Transverse colon (tissue), 4 donors: ENCODE data around the gene SLFN14. TPM values are rescaled to one million over a fixed set of nuclear protein-coding genes. Genes with fewer than 3 reads are reported as not detected.
"Not testable (repeated sequence)": the region's sequence is repeated elsewhere in the genome, so short reads cannot be mapped to it uniquely, and the experiment has no call there.

ENCODE experiments used
- DNase-seq: peaks from one replicate; pipeline ENCODE4 v3.0.0-alpha.2; 2019
- H3K27ac ChIP-seq, 4 donors: fragments of 200-600 bp; sonication (generic); 2 replicates each; pipeline ENCODE4 v1.5.1; 2016 to 2018; ENCODE audit warnings: inconsistent platforms in 4 of 4
- H3K27me3 ChIP-seq: fragments of 200-600 bp; sonication (generic); 2 replicates; pipeline ENCODE4 v1.5.1; 2017; ENCODE audit warnings: inconsistent platforms
- H3K36me3 ChIP-seq, 4 donors: fragments of 200-600 bp; sonication (generic); 2 replicates each; pipeline ENCODE4 v1.5.1; 2017 to 2019; ENCODE audit warnings: inconsistent platforms in 4 of 4
- H3K4me1 ChIP-seq, 4 donors: fragments of 200-600 bp; sonication (generic); 2 replicates each; pipeline ENCODE4 v1.5.1; 2017 to 2020; ENCODE audit warnings: inconsistent platforms in 4 of 4
- H3K4me3 ChIP-seq, 4 donors: fragments of 200-600 bp; sonication (generic); 1 replicate in 1 of 4; 2 replicates in 3 of 4; pipeline versions ENCODE4 v1.5.1 to v1.6.1; 2017 to 2019; ENCODE audit warnings: inconsistent platforms in 4 of 4
- H3K9me3 ChIP-seq, 2 donors: fragments of 200-600 bp; sonication (generic); 2 replicates each; pipeline ENCODE4 v1.5.1; 2017 to 2019; ENCODE audit warnings: inconsistent platforms in 2 of 2
- EP300 ChIP-seq: sonication (generic); formaldehyde crosslinking; IDR thresholded peaks from one replicate; pipeline ENCODE4 v1.6.1; 2017; ENCODE audit warnings: antibody characterized with exemption, low read depth
- POLR2A ChIP-seq: fragments of 450-650 bp; IDR thresholded peaks from one replicate; pipeline ENCODE4 v1.6.1; 2016; ENCODE audit warnings: antibody characterized with exemption, mild to moderate bottlenecking, moderate library complexity
- POLR2AphosphoS5 ChIP-seq, 3 donors: sonication (generic); formaldehyde crosslinking; IDR thresholded peaks; one replicate each; pipeline ENCODE4 v1.6.1; 2016; ENCODE audit warnings: antibody characterized with exemption in 3 of 3
- WGBS, 2 donors: methylation state at CpG; one replicate each; pipeline ENCODE4 v1.1.5; 2018; ENCODE audit warnings: low coverage in 1 of 2; 5-methylcytosine and 5-hydroxymethylcytosine counted together
- in situ Hi-C, 4 donors: fragments of 200-750 bp; cut with MboI; loops; one replicate each; pipeline versions ENCODE4 v1.15.0 to v1.15.1; 2017; ENCODE audit warnings: low sequenced_read_pairs in 3 of 4, low pct_ligation_motif_present in 1 of 4, low pct_unique_long_range_greater_than_20kb in 1 of 4
- intact Hi-C: fragments of 100-400 bp; cut with DNase I; formaldehyde crosslinking; loops from one replicate; pipeline ENCODE4 v1.15.1; 2023; ENCODE audit warnings: low total_unique reads
- total RNA-seq, 4 donors: library from RNA; depleted of rRNA; stranded (reverse); fragments of >200 nt; gene quantifications; one replicate each; pipeline ENCODE4 v1.1.0, GENCODE V29; 2016
- TF ChIP-seq, protein P1 (sequence below), 5 experiments: fragments of 200-600 bp in 3 of 5; fragments of 450-650 bp in 2 of 5; sonication (generic) in 3 of 5; IDR thresholded peaks; 1 replicate in 2 of 5; 2 replicates in 3 of 5; pipeline ENCODE4 v1.5.1; 2016 to 2017; ENCODE audit warnings: antibody characterized with exemption in 5 of 5, inconsistent platforms in 3 of 5, mild to moderate bottlenecking in 2 of 5, moderate library complexity in 1 of 5

SLFN14 gene
- total RNA-seq, 4 donors from 2014 or later, result not detected

DNA sequence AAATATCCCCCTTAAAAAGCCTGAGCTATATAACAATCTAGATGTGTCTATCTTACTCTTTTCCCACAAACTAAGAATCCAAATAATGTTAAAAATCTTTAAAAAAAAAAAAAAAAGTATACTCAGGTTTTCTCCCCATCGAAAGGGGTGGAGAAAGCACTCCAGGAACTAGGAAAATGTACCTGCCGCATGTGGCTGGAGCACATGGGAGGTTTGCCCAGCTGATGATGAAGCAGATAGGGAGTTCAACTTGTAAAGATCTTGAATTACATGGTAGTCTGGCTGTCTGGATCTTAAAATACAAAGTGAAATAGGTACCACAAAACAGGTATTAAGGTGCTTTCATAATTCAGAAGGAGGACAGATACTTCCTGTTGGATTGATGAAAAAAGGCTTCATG is 8.8 kb upstream of the SLFN14 start:
- Histone ChIP-seq H3K36me3 (peaks cover 0 to 4% (median 0%) of the 10 kb centered on the region in 4 donors), H3K27ac (no peak overlapping the region), H3K4me3 (no peak overlapping the region), H3K27me3 (no peaks in the 10 kb centered on the region), H3K9me3 (no peaks in the 10 kb centered on the region), H3K4me1 (peaks cover 8 to 26% (median 20%) of the 10 kb centered on the region in 4 donors)
- in situ Hi-C loops (no loop called here), intact Hi-C loops (no loop called here)
- no peak for TF ChIP-seq EP300
- no peak for TF ChIP-seq POLR2A
- TF ChIP-seq, protein P1, sequence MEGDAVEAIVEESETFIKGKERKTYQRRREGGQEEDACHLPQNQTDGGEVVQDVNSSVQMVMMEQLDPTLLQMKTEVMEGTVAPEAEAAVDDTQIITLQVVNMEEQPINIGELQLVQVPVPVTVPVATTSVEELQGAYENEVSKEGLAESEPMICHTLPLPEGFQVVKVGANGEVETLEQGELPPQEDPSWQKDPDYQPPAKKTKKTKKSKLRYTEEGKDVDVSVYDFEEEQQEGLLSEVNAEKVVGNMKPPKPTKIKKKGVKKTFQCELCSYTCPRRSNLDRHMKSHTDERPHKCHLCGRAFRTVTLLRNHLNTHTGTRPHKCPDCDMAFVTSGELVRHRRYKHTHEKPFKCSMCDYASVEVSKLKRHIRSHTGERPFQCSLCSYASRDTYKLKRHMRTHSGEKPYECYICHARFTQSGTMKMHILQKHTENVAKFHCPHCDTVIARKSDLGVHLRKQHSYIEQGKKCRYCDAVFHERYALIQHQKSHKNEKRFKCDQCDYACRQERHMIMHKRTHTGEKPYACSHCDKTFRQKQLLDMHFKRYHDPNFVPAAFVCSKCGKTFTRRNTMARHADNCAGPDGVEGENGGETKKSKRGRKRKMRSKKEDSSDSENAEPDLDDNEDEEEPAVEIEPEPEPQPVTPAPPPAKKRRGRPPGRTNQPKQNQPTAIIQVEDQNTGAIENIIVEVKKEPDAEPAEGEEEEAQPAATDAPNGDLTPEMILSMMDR (IDR thresholded peaks at IDR 0.05), result no peak
- TF ChIP-seq POLR2AphosphoS5 (IDR thresholded peaks at IDR 0.05), result no peak
- DNase-seq, result no peak
- WGBS, 2 donors, result 68 to 87% methylated on average over 2 of the region's 2 CpGs

DNA sequence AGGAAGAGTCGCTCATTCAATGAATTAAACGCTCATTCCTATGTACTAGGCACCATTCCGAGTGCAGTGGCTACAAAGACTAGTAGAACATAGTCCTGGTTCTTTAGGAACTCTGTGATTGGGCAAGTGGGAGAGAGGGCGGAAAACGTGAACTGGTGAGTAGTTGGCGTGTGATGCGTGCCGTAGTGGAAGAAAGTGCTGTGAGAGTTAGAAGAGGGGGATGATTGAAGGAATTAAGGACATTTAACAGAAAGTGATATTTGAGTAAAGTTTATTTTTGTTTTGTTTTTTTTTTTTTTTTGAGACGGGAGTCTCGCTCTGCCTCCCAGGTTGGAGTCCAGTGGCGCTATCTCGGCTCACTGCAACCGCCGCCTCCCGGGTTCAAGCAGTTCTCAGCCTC is 7.9 kb upstream of the SLFN14 start:
- peak; percentile 21 for DNase-seq
- Histone ChIP-seq H3K9me3 (no peaks in the 10 kb centered on the region), H3K4me1 (peaks cover 8 to 26% (median 20%) of the 10 kb centered on the region in 4 donors), H3K27me3 (no peaks in the 10 kb centered on the region), H3K27ac (peak overlapping the region; percentile 84 to 90 (median 87)), H3K36me3 (no peaks in the 10 kb centered on the region), H3K4me3 (peak overlapping the region; percentile 56 to 86 (median 68))
- TF ChIP-seq POLR2AphosphoS5 (IDR thresholded peaks at IDR 0.05), result no peak
- no peak for TF ChIP-seq POLR2A
- TF ChIP-seq, protein P1 (IDR thresholded peaks at IDR 0.05), result no peak
- no peak for TF ChIP-seq EP300
- intact Hi-C loops (no loop called here), in situ Hi-C loops (no loop called here)
- WGBS, 2 donors, result 13 to 19% methylated on average over 10 to 15 of the region's 15 CpGs

DNA sequence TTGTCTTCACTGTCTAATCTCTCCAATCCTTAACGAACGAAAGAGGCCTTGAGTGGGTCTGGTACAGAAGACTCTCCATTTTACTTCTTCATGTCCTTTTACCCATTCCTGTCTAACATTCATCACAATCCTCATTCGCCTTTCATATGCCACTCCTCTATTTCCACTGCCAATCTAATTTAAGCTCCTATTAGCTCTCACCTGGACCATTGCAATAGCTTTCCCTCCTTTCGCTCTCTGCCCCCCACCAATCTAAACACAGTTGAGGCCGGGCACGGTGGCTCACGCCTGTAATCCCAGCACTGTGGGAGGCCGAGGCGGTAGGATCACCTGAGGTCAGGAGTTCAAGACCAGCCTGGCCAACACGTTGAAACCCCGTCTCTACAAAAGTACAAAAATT is 6.3 kb upstream of the SLFN14 start:
- no peaks in the 10 kb centered on the region for H3K36me3 ChIP-seq
- peak overlapping the region in 2 of 4 donors; percentile 61 to 86 for H3K4me3 ChIP-seq
- 81 to 91% methylated on average over 5 to 11 of the region's 11 CpGs for WGBS, 2 donors
- intact Hi-C loops, result no loop called here
- H3K4me1 ChIP-seq, result peaks cover 8 to 26% (median 20%) of the 10 kb centered on the region in 4 donors
- H3K27me3 ChIP-seq, result no peaks in the 10 kb centered on the region
- peak overlapping the region in 1 of 4 donors; percentile 84 for H3K27ac ChIP-seq
- H3K9me3 ChIP-seq, result no peaks in the 10 kb centered on the region
- TF ChIP-seq, protein P1 (IDR thresholded peaks at IDR 0.05), result no peak
- TF ChIP-seq POLR2AphosphoS5 (IDR thresholded peaks at IDR 0.05) (no peak), POLR2A (no peak)
- no peak for DNase-seq
- in situ Hi-C loops, result no loop called here

DNA sequence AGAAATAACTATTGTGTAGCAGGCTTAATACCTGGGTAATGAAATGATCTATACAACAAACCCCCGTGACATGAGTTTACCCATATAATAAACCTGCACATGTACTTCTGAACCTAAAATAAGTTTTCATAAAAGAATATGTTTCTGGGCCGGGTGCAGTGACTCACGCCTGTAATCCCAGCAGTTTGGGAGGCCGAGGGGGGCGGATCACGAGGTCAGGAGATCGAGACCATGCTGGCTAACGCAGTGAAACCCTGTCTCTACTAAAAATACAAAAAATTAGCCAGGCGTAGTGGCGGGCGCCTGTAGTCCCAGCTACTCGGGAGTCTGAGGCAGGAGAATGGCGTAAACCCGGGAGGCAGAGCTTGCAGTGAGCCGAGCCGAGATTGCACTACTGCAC is 2.6 kb upstream of the SLFN14 start:
- DNase-seq, intact Hi-C loops, H3K27ac ChIP-seq, H3K4me1 ChIP-seq, H3K9me3 ChIP-seq, H3K4me3 ChIP-seq, H3K36me3 ChIP-seq, in situ Hi-C loops: not testable (repeated sequence)
- H3K27me3 ChIP-seq, result peaks cover 14% of the 10 kb centered on the region
- WGBS, 2 donors, result 80 to 82% methylated on average over 2 to 16 of the region's 16 CpGs

DNA sequence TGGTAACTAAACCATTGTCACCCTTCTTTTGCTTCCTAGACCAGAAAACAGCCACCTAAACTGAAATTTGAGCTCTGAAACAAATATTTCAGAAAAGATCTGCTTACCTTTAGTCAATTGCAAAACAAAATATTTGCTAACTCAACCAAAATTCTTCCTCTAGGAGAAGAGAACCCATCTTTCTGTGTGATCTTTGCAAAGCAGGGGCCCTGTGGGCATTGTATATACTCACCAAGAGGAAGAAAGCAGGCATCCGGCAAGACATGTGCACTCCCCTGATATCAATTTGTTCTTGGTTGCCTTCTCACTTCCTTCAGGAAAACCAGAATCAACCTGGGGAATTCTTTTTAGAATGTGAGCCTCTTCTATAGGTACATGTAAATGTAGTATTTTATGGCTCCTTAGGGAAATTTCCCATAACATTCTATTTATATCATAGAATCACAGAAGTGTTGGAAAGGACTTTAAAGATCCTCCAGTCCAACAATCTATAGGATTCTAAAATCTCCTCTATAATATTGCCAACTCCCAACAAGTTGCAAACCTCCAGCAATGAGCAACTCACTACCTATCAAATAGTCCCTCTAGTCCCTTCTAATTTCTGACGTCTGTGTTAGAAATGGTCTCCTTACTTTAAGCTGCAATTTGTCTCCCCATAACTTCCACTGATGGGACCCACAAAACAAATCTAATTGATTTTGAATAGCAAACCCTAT is 966 bp downstream of the SLFN14 start:
- in situ Hi-C loops (no loop called here), intact Hi-C loops (no loop called here)
- Histone ChIP-seq H3K27ac (no peak overlapping the region), H3K4me1 (no peaks in the 10 kb centered on the region), H3K4me3 (no peak overlapping the region), H3K36me3 (no peaks in the 10 kb centered on the region), H3K27me3 (peaks cover 29% of the 10 kb centered on the region), H3K9me3 (no peaks in the 10 kb centered on the region)
- no peak for DNase-seq
- WGBS, 2 donors, result 50 to 60% methylated on average over 1 to 2 of the region's 2 CpGs
- TF ChIP-seq, protein P1 (IDR thresholded peaks at IDR 0.05), result no peak
- TF ChIP-seq POLR2A, result no peak
- TF ChIP-seq EP300, result no peak
- no peak for TF ChIP-seq POLR2AphosphoS5 (IDR thresholded peaks at IDR 0.05)
